HT-29 (cell line): Measurements from ENCODE around the gene PCBP4. TPM values are rescaled to one million over a fixed set of nuclear protein-coding genes. Genes with fewer than 3 reads are reported as not detected.

Experiments used
- DNase-seq: peaks from one replicate; pipeline ENCODE4 v3.0.0-alpha.2; 2015; ENCODE audit warnings: low spot score
- total RNA-seq: library from RNA; depleted of rRNA; stranded (reverse); fragments of >200 nt; shearing (Covaris generic); gene quantifications from 2 replicates; pipeline ENCODE4 v1.2.3, GENCODE V29; 2014; rRNA removed

The PCBP4 gene
- total RNA-seq = 17.8 and 19.3 TPM in 2 replicates

GRCh38 chr3:51967384-51968169 lies at the start of gene PCBP4:
Gene PCBP4, minus strand, starts transcription at chr3:51967454. Its CDS starts 6,214 bp downstream, at chr3:51961240.
- DNase-seq = no peak

GRCh38 chr3:52015438-52016228 lies 48.4 kb upstream of the PCBP4 start:
- no peak for DNase-seq

GRCh38 chr3:52014613-52015012 lies 47.4 kb upstream of the PCBP4 start:
- no peak for DNase-seq

- DNase-seq = no peak
These were observed 46.7 kb upstream of the PCBP4 start for GRCh38 chr3:52013802-52014598.

GRCh38 chr3:52012699-52013098 lies 45.4 kb upstream of the PCBP4 start:
- DNase-seq = no peak

- no peak for DNase-seq
These were observed 43.2 kb upstream of the PCBP4 start for GRCh38 chr3:52010431-52010830.

GRCh38 chr3:52007291-52007690 lies 40.0 kb upstream of the PCBP4 start:
- DNase-seq = no peak

GRCh38 chr3:52006820-52007133 lies 39.5 kb upstream of the PCBP4 start:
- DNase-seq = no peak

- DNase-seq = no peak
These were observed 39.0 kb upstream of the PCBP4 start for GRCh38 chr3:52006017-52006819.

- no peak for DNase-seq
These were observed 38.3 kb upstream of the PCBP4 start for GRCh38 chr3:52005571-52005986.

GRCh38 chr3:52004906-52005395 lies 37.7 kb upstream of the PCBP4 start:
- DNase-seq = no peak

GRCh38 chr3:52004163-52004787 lies 37.0 kb upstream of the PCBP4 start:
- no peak for DNase-seq

- DNase-seq = no peak
These were observed 35.5 kb upstream of the PCBP4 start for GRCh38 chr3:52002748-52003147.

GRCh38 chr3:52001443-52001974 lies 34.3 kb upstream of the PCBP4 start:
- DNase-seq = peak; percentile 70

- no peak for DNase-seq
These were observed 32.6 kb upstream of the PCBP4 start for GRCh38 chr3:51999846-52000245.

GRCh38 chr3:51998774-51999173 lies 31.5 kb upstream of the PCBP4 start:
- DNase-seq = no peak

- peak; percentile 50 for DNase-seq
These were observed 30.8 kb upstream of the PCBP4 start for GRCh38 chr3:51997935-51998596.

GRCh38 chr3:51997172-51997571 lies 29.9 kb upstream of the PCBP4 start:
- no peak for DNase-seq

- DNase-seq = peak; percentile 89
These were observed 28.3 kb upstream of the PCBP4 start, which contains the start of gene RPL29 for GRCh38 chr3:51995346-51996163. Gene RPL29, minus strand, starts transcription at chr3:51995895. Its CDS starts 434 bp downstream, at chr3:51995461.
